Lower leg skin (tissue), 3 donors: ENCODE measurements around the gene EIF5A2.
"Not testable (repeated sequence)": the region's sequence is repeated elsewhere in the genome, so short reads cannot be mapped to it uniquely, and the experiment has no call there.

Experiments used
- POLR2A ChIP-seq, 2 donors: fragments of 450-650 bp; IDR thresholded peaks; one replicate each; pipeline ENCODE4 v1.6.1; 2016 to 2017; ENCODE audit warnings: antibody characterized with exemption in 2 of 2, mild to moderate bottlenecking in 1 of 2, moderate library complexity in 1 of 2
- TF ChIP-seq, protein P1 (sequence below), 3 donors: fragments of 450-650 bp; IDR thresholded peaks; one replicate each; pipeline ENCODE4 v1.5.1; 2016; ENCODE audit warnings: antibody characterized with exemption in 3 of 3, mild to moderate bottlenecking in 3 of 3, moderate library complexity in 2 of 3

DNA sequence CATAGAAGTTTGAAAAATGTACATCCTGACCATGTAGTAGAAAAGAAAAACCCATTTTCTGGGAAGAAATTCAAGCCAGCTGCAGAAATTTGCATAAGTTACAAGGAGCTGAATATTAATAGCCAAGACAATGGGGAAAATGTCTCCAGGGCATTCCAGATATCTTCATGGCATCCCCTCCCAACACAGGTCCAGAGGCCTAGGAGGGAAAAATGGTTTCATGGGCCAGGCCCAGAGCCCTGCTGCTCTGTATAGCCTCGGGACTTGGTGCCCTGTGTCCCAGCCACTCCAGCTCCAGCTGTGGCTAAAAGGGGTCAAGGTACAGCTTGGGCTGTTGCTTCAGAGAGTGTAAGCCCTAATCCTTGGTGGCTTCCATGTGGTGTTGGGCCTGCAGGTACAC lies 11.2 kb downstream of the EIF5A2 start:
- TF ChIP-seq, protein P1, sequence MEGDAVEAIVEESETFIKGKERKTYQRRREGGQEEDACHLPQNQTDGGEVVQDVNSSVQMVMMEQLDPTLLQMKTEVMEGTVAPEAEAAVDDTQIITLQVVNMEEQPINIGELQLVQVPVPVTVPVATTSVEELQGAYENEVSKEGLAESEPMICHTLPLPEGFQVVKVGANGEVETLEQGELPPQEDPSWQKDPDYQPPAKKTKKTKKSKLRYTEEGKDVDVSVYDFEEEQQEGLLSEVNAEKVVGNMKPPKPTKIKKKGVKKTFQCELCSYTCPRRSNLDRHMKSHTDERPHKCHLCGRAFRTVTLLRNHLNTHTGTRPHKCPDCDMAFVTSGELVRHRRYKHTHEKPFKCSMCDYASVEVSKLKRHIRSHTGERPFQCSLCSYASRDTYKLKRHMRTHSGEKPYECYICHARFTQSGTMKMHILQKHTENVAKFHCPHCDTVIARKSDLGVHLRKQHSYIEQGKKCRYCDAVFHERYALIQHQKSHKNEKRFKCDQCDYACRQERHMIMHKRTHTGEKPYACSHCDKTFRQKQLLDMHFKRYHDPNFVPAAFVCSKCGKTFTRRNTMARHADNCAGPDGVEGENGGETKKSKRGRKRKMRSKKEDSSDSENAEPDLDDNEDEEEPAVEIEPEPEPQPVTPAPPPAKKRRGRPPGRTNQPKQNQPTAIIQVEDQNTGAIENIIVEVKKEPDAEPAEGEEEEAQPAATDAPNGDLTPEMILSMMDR (IDR thresholded peaks at IDR 0.05): not testable (repeated sequence)
- not testable (repeated sequence) for TF ChIP-seq POLR2A (IDR thresholded peaks at IDR 0.05)
